ENCODE results near the gene KIDINS220. TPM values are rescaled to one million over a fixed set of nuclear protein-coding genes. Genes with fewer than 3 reads are reported as not detected.

Gene KIDINS220
- total and polyA plus RNA-seq, 2 of the 13 experiments (the other 11 are each of a cell fraction or from before 2014, with no cell fraction given): 25.2 to 32.3 TPM

DNA sequence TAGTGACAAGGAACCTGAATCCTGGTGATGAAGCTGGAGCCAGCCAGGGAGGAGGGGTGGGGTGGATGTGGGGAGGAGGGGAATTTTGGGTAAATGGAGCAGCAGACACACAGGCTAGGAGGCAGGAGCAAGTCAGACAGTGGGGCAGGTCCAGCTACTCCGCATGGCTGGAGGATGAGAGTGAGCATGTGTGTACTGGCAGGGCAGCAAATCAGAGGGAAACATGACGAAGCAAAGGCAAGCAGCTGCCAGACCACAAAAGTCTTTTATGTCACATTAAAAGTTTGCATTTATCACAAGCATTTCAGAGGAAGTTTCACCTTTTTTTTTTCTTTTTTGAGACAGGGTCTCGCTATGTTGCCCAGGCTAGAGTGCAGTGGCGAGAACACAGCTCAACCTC, 11.9 kb upstream of the KIDINS220 start:
- no peak for ATAC-seq
- CTCF ChIA-PET (ENCODE audit: low intra/inter-chr PET ratio, low total read pairs): no interaction called here
- no peak overlapping the region for H2AFZ ChIP-seq (ENCODE audit: low read length)
- intact Hi-C loops (cut with micrococcal nuclease; ENCODE audit: unreplicated experiment) (no loop called here), in situ Hi-C loops (cut with HindIII; ENCODE audit: extremely low pct_ligation_motif_present, low pct_unique_long_range_greater_than_20kb) (no loop called here)
- POLR2A ChIA-PET: no interaction called here
- H3K4me1 ChIP-seq (ENCODE audit: insufficient read depth, low read length): peaks cover 16% of the 10 kb centered on the region
- FAIRE-seq: no peak
- H3K27me3 ChIP-seq (ENCODE audit: control insufficient read depth in 1 of 2, insufficient read depth in 2 of 2, low read length in 2 of 2): peaks cover 0 to 33% of the 10 kb centered on the region in 2 experiments; a peak in 3 of 5 replicates
- DNase-seq (ENCODE audit: low spot score): no peak
- H3K9me3 ChIP-seq (ENCODE audit: low read length): no peaks in the 10 kb centered on the region
- BruUV-seq (replicated peaks): no TSS peak
- H3K4me3 ChIP-seq (replicated peaks in 1 of 3; ENCODE audit: insufficient read depth in 1 of 3, low read depth in 2 of 3, low read length in 3 of 3): no peak overlapping the region
- H3K79me2 ChIP-seq (ENCODE audit: insufficient read depth, low read length): no peaks in the 10 kb centered on the region
- no peak for TF ChIP-seq ADNP (CRISPR knock-in tag; IDR thresholded peaks at IDR 0.05)
- TF ChIP-seq, protein P1, sequence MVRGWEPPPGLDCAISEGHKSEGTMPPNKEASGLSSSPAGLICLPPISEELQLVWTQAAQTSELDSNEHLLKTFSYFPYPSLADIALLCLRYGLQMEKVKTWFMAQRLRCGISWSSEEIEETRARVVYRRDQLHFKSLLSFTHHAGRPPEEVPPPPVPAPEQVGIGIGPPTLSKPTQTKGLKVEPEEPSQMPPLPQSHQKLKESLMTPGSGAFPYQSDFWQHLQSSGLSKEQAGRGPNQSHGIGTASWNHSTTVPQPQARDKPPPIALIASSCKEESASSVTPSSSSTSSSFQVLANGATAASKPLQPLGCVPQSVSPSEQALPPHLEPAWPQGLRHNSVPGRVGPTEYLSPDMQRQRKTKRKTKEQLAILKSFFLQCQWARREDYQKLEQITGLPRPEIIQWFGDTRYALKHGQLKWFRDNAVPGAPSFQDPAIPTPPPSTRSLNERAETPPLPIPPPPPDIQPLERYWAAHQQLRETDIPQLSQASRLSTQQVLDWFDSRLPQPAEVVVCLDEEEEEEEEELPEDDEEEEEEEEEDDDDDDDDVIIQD (CRISPR knock-in tag; IDR thresholded peaks at IDR 0.05; ENCODE audit: low read depth): no peak
- no peak for TF ChIP-seq MBNL3 (CRISPR knock-in tag; conservative IDR thresholded peaks at IDR 0.05)
- TF ChIP-seq NR2F1 (CRISPR knock-in tag; IDR thresholded peaks at IDR 0.05): no peak
- no peak for TF ChIP-seq PAX8 (CRISPR knock-in tag; IDR thresholded peaks at IDR 0.05; ENCODE audit: borderline replicate concordance)
- no peak for TF ChIP-seq ZNF253 (CRISPR knock-in tag; IDR thresholded peaks at IDR 0.05; ENCODE audit: borderline replicate concordance)
- no peak for TF ChIP-seq ZNF850 (CRISPR knock-in tag; conservative IDR thresholded peaks at IDR 0.05)
- TF ChIP-seq ZC3H13 (CRISPR knock-in tag; IDR thresholded peaks at IDR 0.05): no peak
- TF ChIP-seq ZNF556 (CRISPR knock-in tag; IDR thresholded peaks at IDR 0.05; ENCODE audit: borderline replicate concordance): no peak
- TF ChIP-seq ZNF546 (CRISPR knock-in tag; conservative IDR thresholded peaks at IDR 0.05): no peak
- H4K20me1 ChIP-seq (ENCODE audit: insufficient read depth, low read length): no peaks in the 10 kb centered on the region
- H3K4me2 ChIP-seq (ENCODE audit: low read depth, low read length): no peak overlapping the region
- H3K36me3 ChIP-seq (replicated peaks in 1 of 2; ENCODE audit: control insufficient read depth in 1 of 2, insufficient read depth in 2 of 2, low read length in 2 of 2): no peaks in the 10 kb centered on the region
- WGBS (ENCODE audit: low lambda C conversion rate): 65% methylated on average over 4 of the region's 4 CpGs
- H3K9ac ChIP-seq (ENCODE audit: insufficient read depth, low read depth, low read length): no peak overlapping the region
- H3K27ac ChIP-seq (ENCODE audit: extremely low read length, insufficient read depth, low read length): no peak overlapping the region

Measured in HepG2 (cell line).